Measurements from ENCODE around the gene RRAGC. TPM values are rescaled to one million over a fixed set of nuclear protein-coding genes. Genes with fewer than 3 reads are reported as not detected.

Gene RRAGC
- polyA plus RNA-seq, 1 experiment, result 6.5 TPM

- peaks cover 4% of the 10 kb centered on the region for H3K27me3 ChIP-seq (ENCODE audit: control insufficient read depth, insufficient read depth, low read length)
- POLR2A ChIA-PET, result no interaction called here
- TF ChIP-seq CTCF (IDR thresholded peaks at IDR 0.05; ENCODE audit: insufficient read depth, low read depth, low read length), result peak; percentile 73
- peaks cover 6% of the 10 kb centered on the region for H3K36me3 ChIP-seq (ENCODE audit: control insufficient read depth, insufficient read depth, low read length)
- CTCF ChIA-PET, result interaction anchor here (0.6 to 1.9 kb wide), 17 partner anchors 8 to 1232 kb away, joined by 3 to 30 read pairs (median 4); partner anchors contain the start of gene UTP11
- H3K4me3 ChIP-seq (ENCODE audit: low read depth, low read length), result no peak overlapping the region
- DNase-seq (ENCODE audit: low read depth), result peak; percentile 21
Observed at GRCh38 chr1:38834937-38835827, 24.4 kb downstream of the RRAGC start.

GRCh38 chr1:38834221-38834782, 25.3 kb downstream of the RRAGC start:
- no peak for DNase-seq (ENCODE audit: low read depth)
- ChIA-PET POLR2A (no interaction called here), CTCF (interaction anchor here (1.1 to 1.9 kb wide), 9 partner anchors 9 to 1231 kb away, joined by 3 to 30 read pairs (median 5); no protein-coding TSS in a partner anchor)
- peaks cover 4% of the 10 kb centered on the region for H3K36me3 ChIP-seq (ENCODE audit: control insufficient read depth, insufficient read depth, low read length)
- peaks cover 4% of the 10 kb centered on the region for H3K27me3 ChIP-seq (ENCODE audit: control insufficient read depth, insufficient read depth, low read length)
- no peak overlapping the region for H3K4me3 ChIP-seq (ENCODE audit: low read depth, low read length)
- TF ChIP-seq CTCF (IDR thresholded peaks at IDR 0.05; ENCODE audit: insufficient read depth, low read depth, low read length), result no peak

- ChIA-PET POLR2A (no interaction called here), CTCF (interaction anchor here (0.6 to 2.3 kb wide), 3 partner anchors 10 to 894 kb away, joined by 3 to 13 read pairs (median 5); no protein-coding TSS in a partner anchor)
- no peak for DNase-seq (ENCODE audit: low read depth)
- no peak overlapping the region for H3K4me3 ChIP-seq (ENCODE audit: low read depth, low read length)
- H3K36me3 ChIP-seq (ENCODE audit: control insufficient read depth, insufficient read depth, low read length), result no peaks in the 10 kb centered on the region
- peaks cover 4% of the 10 kb centered on the region for H3K27me3 ChIP-seq (ENCODE audit: control insufficient read depth, insufficient read depth, low read length)
- TF ChIP-seq CTCF (IDR thresholded peaks at IDR 0.05; ENCODE audit: insufficient read depth, low read depth, low read length), result no peak
Observed at GRCh38 chr1:38833146-38833545, 26.4 kb downstream of the RRAGC start.

GRCh38 chr1:38832370-38832734, 27.2 kb downstream of the RRAGC start:
- Histone ChIP-seq H3K27me3 (ENCODE audit: control insufficient read depth, insufficient read depth, low read length) (peaks cover 7% of the 10 kb centered on the region), H3K4me3 (ENCODE audit: low read depth, low read length) (no peak overlapping the region), H3K36me3 (ENCODE audit: control insufficient read depth, insufficient read depth, low read length) (no peaks in the 10 kb centered on the region)
- POLR2A ChIA-PET, result no interaction called here
- no peak for DNase-seq (ENCODE audit: low read depth)
- CTCF ChIA-PET, result interaction anchor here (1.2 to 2.3 kb wide), 3 partner anchors 9 to 805 kb away, joined by 3 to 13 read pairs (median 5); no protein-coding TSS in a partner anchor
- no peak for TF ChIP-seq CTCF (IDR thresholded peaks at IDR 0.05; ENCODE audit: insufficient read depth, low read depth, low read length)

GRCh38 chr1:38831731-38832369, 27.7 kb downstream of the RRAGC start:
- POLR2A ChIA-PET, result interaction anchor here (0.5 kb wide), 1 partner anchor 870 kb away, joined by 7 read pairs; no protein-coding TSS in a partner anchor
- Histone ChIP-seq H3K36me3 (ENCODE audit: control insufficient read depth, insufficient read depth, low read length) (no peaks in the 10 kb centered on the region), H3K27me3 (ENCODE audit: control insufficient read depth, insufficient read depth, low read length) (peaks cover 7% of the 10 kb centered on the region), H3K4me3 (ENCODE audit: low read depth, low read length) (no peak overlapping the region)
- TF ChIP-seq CTCF (IDR thresholded peaks at IDR 0.05; ENCODE audit: insufficient read depth, low read depth, low read length), result no peak
- no peak for DNase-seq (ENCODE audit: low read depth)
- CTCF ChIA-PET, result interaction anchor here (1.2 to 2.3 kb wide), 3 partner anchors 9 to 805 kb away, joined by 3 to 13 read pairs (median 5); no protein-coding TSS in a partner anchor

Measured in BJ (cell line).